HCT116 (cell line): ENCODE data around the gene GOLGA6L2. TPM values are rescaled to one million over a fixed set of nuclear protein-coding genes. Genes with fewer than 3 reads are reported as not detected.

ENCODE experiments used
- ATAC-seq: fragments of 200-7000 bp; cut with Tn5 transposase; 2 replicates; pipeline ENCODE4 v1.9.1; 2020; ENCODE audit warnings: mild to moderate bottlenecking, moderate library complexity
- BruUV-seq: library from RNA; stranded (reverse); fragments of 400-500 nt; replicated peaks from 2 replicates; lab custom pipeline; 2021; lab: Mats Ljungman, UMichigan
- CTCF ChIA-PET: fragments of 300-600 bp; sonication (Branson Sonifier 250); formaldehyde crosslinking; loops from one replicate; lab custom pipeline; 2021; ENCODE audit warnings: antibody characterized with exemption; lab: Charles Lee
- POLR2A ChIA-PET: fragments of 300-600, 350-600 bp; sonication (Branson Sonifier 250); formaldehyde crosslinking; loops from one replicate; lab custom pipeline; 2021; ENCODE audit warnings: antibody characterized with exemption; lab: Charles Lee
- RAD21 ChIA-PET, 2 experiments: fragments of 300-600 bp; sonication (Branson Sonifier 250); formaldehyde crosslinking; loops; one replicate each; lab custom pipeline; 2023; ENCODE audit warnings: low total read pairs in 2 of 2; ENCODE audit not compliant: uncharacterized antibody in 2 of 2, unreplicated experiment in 2 of 2, low non-redundant PET in 1 of 2; lab: Charles Lee
- DNase-seq: peaks from one replicate; pipeline ENCODE4 v3.0.0-alpha.2; 2010; ENCODE audit warnings: low read depth, low spot score
- H2AFZ ChIP-seq: fragments of 200-600 bp; shearing (Covaris generic), sonication (generic); 2 replicates; pipeline ENCODE4 v1.6.1; 2017; ENCODE audit warnings: low read depth, mixed run types, mixed read lengths, antibody characterized with exemption, low read length; ENCODE audit not compliant: poor library complexity, severe bottlenecking
- H3K27ac ChIP-seq: 2 replicates; pipeline ENCODE4 v1.5.1; 2012; ENCODE audit warnings: low read depth, low read length
- H3K27me3 ChIP-seq: fragments of 200-600 bp; sonication (generic); 2 replicates; pipeline ENCODE4 v1.6.1; 2016; ENCODE audit warnings: mixed run types, low read length, mixed read lengths; ENCODE audit not compliant: insufficient read depth
- H3K36me3 ChIP-seq, 2 experiments: fragments of 200-500 bp in 1 of 2; fragments of 200-600 bp in 1 of 2; sonication (Bioruptor generic) in 1 of 2; sonication (generic) in 1 of 2; 2 replicates each; pipeline versions ENCODE4 v1.5.1 to v1.6.1; 2014 to 2016; ENCODE audit warnings: low read length in 2 of 2, inconsistent platforms in 1 of 2, mixed read lengths in 1 of 2, mixed run types in 1 of 2; ENCODE audit not compliant: insufficient read depth in 2 of 2, control insufficient read depth in 1 of 2
- H3K4me1 ChIP-seq, 2 experiments: fragments of 200-600 bp in 1 of 2; sonication (generic) in 1 of 2; 2 replicates each; pipeline versions ENCODE4 v1.5.1 to v1.6.1; 2012 to 2017; ENCODE audit warnings: low read length in 2 of 2, inconsistent platforms in 1 of 2, mild to moderate bottlenecking in 1 of 2, mixed read lengths in 1 of 2, mixed run types in 1 of 2, moderate library complexity in 1 of 2; ENCODE audit not compliant: insufficient read depth in 2 of 2, control insufficient read depth in 1 of 2
- H3K4me2 ChIP-seq: fragments of 200-600 bp; sonication (generic); 2 replicates; pipeline ENCODE4 v1.6.1; 2017; ENCODE audit warnings: mixed run types, low read length, mixed read lengths
- H3K4me3 ChIP-seq, 2 experiments: fragments of 200-600 bp in 1 of 2; sonication (generic) in 1 of 2; replicated peaks in 1 of 2; 2 replicates each; pipeline ENCODE4 v1.5.1; 2011 to 2016; ENCODE audit warnings: low read length in 2 of 2, control low read depth in 1 of 2, low read depth in 1 of 2, mild to moderate bottlenecking in 1 of 2, mixed read lengths in 1 of 2, mixed run types in 1 of 2
- H3K79me2 ChIP-seq: fragments of 200-600 bp; sonication (generic); 2 replicates; pipeline ENCODE4 v1.6.1; 2017; ENCODE audit warnings: mild to moderate bottlenecking, mixed run types, low read length, moderate library complexity, mixed read lengths; ENCODE audit not compliant: insufficient read depth
- H3K9ac ChIP-seq: fragments of 200-600 bp; sonication (generic); 2 replicates; pipeline ENCODE4 v1.6.1; 2016; ENCODE audit warnings: low read length, mixed read lengths
- H3K9me2 ChIP-seq: fragments of 200-600 bp; sonication (generic), shearing (Covaris generic); 2 replicates; pipeline ENCODE4 v1.6.1; 2017; ENCODE audit warnings: mixed run types, mild to moderate bottlenecking, moderate library complexity; ENCODE audit not compliant: insufficient read depth
- H3K9me3 ChIP-seq, 2 experiments: fragments of 200-500 bp in 1 of 2; fragments of 200-600 bp in 1 of 2; sonication (Bioruptor generic) in 1 of 2; sonication (generic) in 1 of 2; 2 replicates each; pipeline ENCODE4 v1.6.1; 2014 to 2017; ENCODE audit warnings: low read length in 2 of 2, mixed read lengths in 2 of 2, inconsistent platforms in 1 of 2, low read depth in 1 of 2, mild to moderate bottlenecking in 1 of 2, mixed run types in 1 of 2, moderate library complexity in 1 of 2; ENCODE audit not compliant: control insufficient read depth in 1 of 2, insufficient read depth in 1 of 2
- H4K20me1 ChIP-seq: fragments of 200-600 bp; sonication (generic), shearing (Covaris generic); 2 replicates; pipeline ENCODE4 v1.6.1; 2017; ENCODE audit warnings: mixed run types, mild to moderate bottlenecking, moderate library complexity; ENCODE audit not compliant: insufficient read depth
- CBX3 ChIP-seq: IDR thresholded peaks from 2 replicates; pipeline ENCODE4 v1.6.1; 2012; ENCODE audit warnings: low read depth
- CEBPB ChIP-seq: IDR thresholded peaks from 2 replicates; pipeline ENCODE4 v1.6.1; 2012; ENCODE audit warnings: low read depth
- EGR1 ChIP-seq: IDR thresholded peaks from 2 replicates; pipeline ENCODE4 v1.6.1; 2012; ENCODE audit warnings: low read depth
- ELF1 ChIP-seq: IDR thresholded peaks from 2 replicates; pipeline ENCODE4 v1.6.1; 2012; ENCODE audit warnings: low read depth, borderline replicate concordance
- FOSL1 ChIP-seq: IDR thresholded peaks from 2 replicates; pipeline ENCODE4 v1.6.1; 2012; ENCODE audit warnings: low read depth
- MAX ChIP-seq: IDR thresholded peaks from 2 replicates; pipeline ENCODE4 v1.6.1; 2012
- POLR2AphosphoS5 ChIP-seq: IDR thresholded peaks from 2 replicates; pipeline ENCODE4 v1.6.1; 2011; ENCODE audit warnings: mild to moderate bottlenecking, low read depth, low read length, moderate library complexity
- RAD21 ChIP-seq: IDR thresholded peaks from 2 replicates; pipeline ENCODE4 v1.6.1; 2012; ENCODE audit warnings: low read depth, mild to moderate bottlenecking
- SP1 ChIP-seq: IDR thresholded peaks from 2 replicates; pipeline ENCODE4 v1.6.1; 2012; ENCODE audit warnings: low read depth
- YY1 ChIP-seq: IDR thresholded peaks from 2 replicates; pipeline ENCODE4 v1.6.1; 2011; ENCODE audit warnings: low read length, low read depth, moderate library complexity, mild to moderate bottlenecking; ENCODE audit not compliant: insufficient replicate concordance; ENCODE audit errors: extremely low read depth
- ZFX ChIP-seq: fragments of 450-650 bp; IDR thresholded peaks from 2 replicates; pipeline ENCODE4 v1.6.1; 2017
- intact Hi-C: fragments of 100-400 bp; cut with micrococcal nuclease; formaldehyde crosslinking; loops from 2 replicates; pipeline ENCODE4 v1.10.0; 2022
- total RNA-seq: library from RNA; stranded (reverse); gene quantifications from one replicate; pipeline ENCODE4 v1.2.1, GENCODE V29; 2021; ENCODE audit not compliant: unreplicated experiment
- TF ChIP-seq, protein P1 (sequence below), 3 experiments: fragments of 200-600 bp in 1 of 3; sonication (generic) in 1 of 3; IDR thresholded peaks in 2 of 3; conservative IDR thresholded peaks in 1 of 3; 2 replicates each; pipeline ENCODE4 v1.5.1; 2012 to 2017; ENCODE audit warnings: low read depth in 2 of 3, low read length in 2 of 3, antibody characterized with exemption in 1 of 3, borderline replicate concordance in 1 of 3, control low read depth in 1 of 3, mild to moderate bottlenecking in 1 of 3, mixed read lengths in 1 of 3, mixed run types in 1 of 3, moderate library complexity in 1 of 3; ENCODE audit not compliant: insufficient read depth in 1 of 3
- TF ChIP-seq, protein P2 (sequence below): IDR thresholded peaks from 2 replicates; pipeline ENCODE4 v1.6.1; 2012
- TF ChIP-seq, protein P3 (sequence below): IDR thresholded peaks from 2 replicates; pipeline ENCODE4 v1.6.1; 2011; ENCODE audit warnings: mild to moderate bottlenecking, low read length, moderate library complexity; ENCODE audit not compliant: insufficient replicate concordance; ENCODE audit errors: extremely low read depth

The GOLGA6L2 gene
- total RNA-seq, 1 experiment from 2014 or later: not detected

DNA sequence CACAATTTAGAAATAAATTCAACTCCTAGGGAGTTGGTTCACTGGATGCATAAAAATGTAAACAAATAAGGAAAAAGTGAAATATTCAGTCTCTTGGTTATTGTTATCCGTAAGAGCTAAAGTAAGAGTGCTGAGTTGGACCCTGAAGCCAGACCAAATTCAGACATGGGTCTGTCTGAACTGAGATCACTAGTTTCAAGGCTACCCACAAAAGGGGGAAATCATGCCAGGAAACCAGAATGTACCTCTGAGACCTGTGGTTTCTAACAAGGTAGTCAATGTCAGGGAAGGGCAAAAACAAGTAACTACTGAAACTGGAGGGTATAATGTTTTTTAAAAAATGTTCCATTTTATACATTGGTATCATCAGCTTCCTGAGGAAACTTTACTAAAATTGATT is 35.2 kb upstream of the GOLGA6L2 start:
- no peak overlapping the region for H3K9ac ChIP-seq
- H3K9me3 ChIP-seq: no peaks in the 10 kb centered on the region
- no peaks in the 10 kb centered on the region for H3K9me2 ChIP-seq
- no peaks in the 10 kb centered on the region for H3K79me2 ChIP-seq
- BruUV-seq: no TSS peak
- POLR2A ChIA-PET: no interaction called here
- no peaks in the 10 kb centered on the region for H4K20me1 ChIP-seq
- TF ChIP-seq RAD21 (no peak), MAX (no peak), EGR1 (no peak), ZFX (no peak), FOSL1 (no peak), YY1 (no peak), ELF1 (no peak), CEBPB (no peak), POLR2AphosphoS5 (no peak), CBX3 (no peak), SP1 (no peak)
- TF ChIP-seq, protein P1, sequence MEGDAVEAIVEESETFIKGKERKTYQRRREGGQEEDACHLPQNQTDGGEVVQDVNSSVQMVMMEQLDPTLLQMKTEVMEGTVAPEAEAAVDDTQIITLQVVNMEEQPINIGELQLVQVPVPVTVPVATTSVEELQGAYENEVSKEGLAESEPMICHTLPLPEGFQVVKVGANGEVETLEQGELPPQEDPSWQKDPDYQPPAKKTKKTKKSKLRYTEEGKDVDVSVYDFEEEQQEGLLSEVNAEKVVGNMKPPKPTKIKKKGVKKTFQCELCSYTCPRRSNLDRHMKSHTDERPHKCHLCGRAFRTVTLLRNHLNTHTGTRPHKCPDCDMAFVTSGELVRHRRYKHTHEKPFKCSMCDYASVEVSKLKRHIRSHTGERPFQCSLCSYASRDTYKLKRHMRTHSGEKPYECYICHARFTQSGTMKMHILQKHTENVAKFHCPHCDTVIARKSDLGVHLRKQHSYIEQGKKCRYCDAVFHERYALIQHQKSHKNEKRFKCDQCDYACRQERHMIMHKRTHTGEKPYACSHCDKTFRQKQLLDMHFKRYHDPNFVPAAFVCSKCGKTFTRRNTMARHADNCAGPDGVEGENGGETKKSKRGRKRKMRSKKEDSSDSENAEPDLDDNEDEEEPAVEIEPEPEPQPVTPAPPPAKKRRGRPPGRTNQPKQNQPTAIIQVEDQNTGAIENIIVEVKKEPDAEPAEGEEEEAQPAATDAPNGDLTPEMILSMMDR (IDR thresholded peaks at IDR 0.05 in 2 of 3, conservative IDR thresholded peaks at IDR 0.05 in 1 of 3; ENCODE audit: borderline replicate concordance in 1 of 3, insufficient read depth in 1 of 3, low read depth in 2 of 3, low read length in 2 of 3): no peak
- TF ChIP-seq, protein P2, sequence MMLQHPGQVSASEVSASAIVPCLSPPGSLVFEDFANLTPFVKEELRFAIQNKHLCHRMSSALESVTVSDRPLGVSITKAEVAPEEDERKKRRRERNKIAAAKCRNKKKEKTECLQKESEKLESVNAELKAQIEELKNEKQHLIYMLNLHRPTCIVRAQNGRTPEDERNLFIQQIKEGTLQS: no peak
- TF ChIP-seq, protein P3, sequence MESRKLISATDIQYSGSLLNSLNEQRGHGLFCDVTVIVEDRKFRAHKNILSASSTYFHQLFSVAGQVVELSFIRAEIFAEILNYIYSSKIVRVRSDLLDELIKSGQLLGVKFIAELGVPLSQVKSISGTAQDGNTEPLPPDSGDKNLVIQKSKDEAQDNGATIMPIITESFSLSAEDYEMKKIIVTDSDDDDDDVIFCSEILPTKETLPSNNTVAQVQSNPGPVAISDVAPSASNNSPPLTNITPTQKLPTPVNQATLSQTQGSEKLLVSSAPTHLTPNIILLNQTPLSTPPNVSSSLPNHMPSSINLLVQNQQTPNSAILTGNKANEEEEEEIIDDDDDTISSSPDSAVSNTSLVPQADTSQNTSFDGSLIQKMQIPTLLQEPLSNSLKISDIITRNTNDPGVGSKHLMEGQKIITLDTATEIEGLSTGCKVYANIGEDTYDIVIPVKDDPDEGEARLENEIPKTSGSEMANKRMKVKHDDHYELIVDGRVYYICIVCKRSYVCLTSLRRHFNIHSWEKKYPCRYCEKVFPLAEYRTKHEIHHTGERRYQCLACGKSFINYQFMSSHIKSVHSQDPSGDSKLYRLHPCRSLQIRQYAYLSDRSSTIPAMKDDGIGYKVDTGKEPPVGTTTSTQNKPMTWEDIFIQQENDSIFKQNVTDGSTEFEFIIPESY: no peak
- DNase-seq (no peak), ATAC-seq (no peak)
- no peaks in the 10 kb centered on the region for H3K36me3 ChIP-seq
- intact Hi-C loops: no loop called here
- H3K27me3 ChIP-seq: peaks cover 38% of the 10 kb centered on the region
- H3K4me1 ChIP-seq: no peaks in the 10 kb centered on the region
- no peak overlapping the region for H3K4me2 ChIP-seq
- no peak overlapping the region for H3K4me3 ChIP-seq
- CTCF ChIA-PET: no interaction called here
- no peak overlapping the region for H2AFZ ChIP-seq
- no peak overlapping the region for H3K27ac ChIP-seq
- RAD21 ChIA-PET: no interaction called here
